AG04449 (cell line): ENCODE results near the gene MICU2.

Experiments
- CTCF ChIA-PET: fragments of 350-600 bp; formaldehyde crosslinking; extraction: SDS; loops from one replicate; lab custom pipeline; 2021; ENCODE audit warnings: antibody characterized with exemption; lab: Yijun Ruan, JAX
- POLR2A ChIA-PET: fragments of 400-600, 350-600 bp; formaldehyde crosslinking; extraction: SDS; loops from one replicate; lab custom pipeline; 2020; ENCODE audit warnings: antibody characterized with exemption, inconsistent platforms; lab: Yijun Ruan, JAX
- DNase-seq: peaks from one replicate; pipeline ENCODE4 v3.0.0-alpha.2; 2010; ENCODE audit warnings: low read depth, low spot score
- H3K4me3 ChIP-seq: 2 replicates; pipeline ENCODE4 v1.5.1; 2011; ENCODE audit warnings: low read depth, mild to moderate bottlenecking, control low read depth, low read length
- TF ChIP-seq, protein P1 (sequence below): IDR thresholded peaks from one replicate; pipeline ENCODE4 v1.5.1; 2011; ENCODE audit warnings: mild to moderate bottlenecking, moderate library complexity, low read length, control low read depth, inconsistent platforms; ENCODE audit not compliant: insufficient read depth; ENCODE audit errors: missing control alignments

The MICU2 gene

DNA sequence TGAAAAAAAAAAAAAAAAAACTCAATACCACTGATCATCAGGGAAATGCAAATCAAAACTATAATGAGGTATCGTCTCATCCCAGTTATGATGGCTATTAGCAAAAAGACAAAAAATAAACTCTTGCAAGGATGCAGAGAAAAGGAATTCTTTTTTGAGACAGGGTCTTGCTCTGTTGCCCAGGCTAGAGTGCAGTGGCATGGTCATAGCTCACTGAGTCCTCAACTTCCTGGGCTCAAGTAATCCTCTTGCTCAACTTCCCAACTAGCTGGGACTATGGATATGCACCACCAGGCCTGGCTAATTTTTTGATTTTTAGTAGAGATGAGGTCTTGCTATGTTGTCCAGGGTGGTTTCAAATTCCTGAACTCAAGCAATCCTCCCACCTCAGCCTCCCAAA, 59.5 kb downstream of the MICU2 start:
- CTCF ChIA-PET, result no interaction called here

DNA sequence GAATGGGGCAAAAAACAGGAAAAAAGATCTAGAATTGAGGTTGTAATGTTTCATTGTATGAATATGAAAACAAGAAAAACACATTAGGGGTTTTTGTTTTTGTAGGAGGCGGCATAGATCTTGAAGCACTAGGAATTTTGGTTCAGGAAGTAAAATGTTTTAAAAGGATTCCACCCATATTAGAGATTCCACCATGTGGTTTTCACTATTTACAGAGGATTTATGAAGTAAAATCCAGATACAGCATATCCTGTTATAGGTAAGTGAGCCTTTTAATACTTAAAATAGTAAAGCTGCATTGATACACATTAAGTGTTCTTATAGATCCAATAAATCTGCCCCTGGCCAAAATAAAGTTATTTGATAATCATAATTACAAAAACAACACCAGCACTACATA, 61.4 kb downstream of the MICU2 start:
- CTCF ChIA-PET, result no interaction called here
- TF ChIP-seq, protein P1, sequence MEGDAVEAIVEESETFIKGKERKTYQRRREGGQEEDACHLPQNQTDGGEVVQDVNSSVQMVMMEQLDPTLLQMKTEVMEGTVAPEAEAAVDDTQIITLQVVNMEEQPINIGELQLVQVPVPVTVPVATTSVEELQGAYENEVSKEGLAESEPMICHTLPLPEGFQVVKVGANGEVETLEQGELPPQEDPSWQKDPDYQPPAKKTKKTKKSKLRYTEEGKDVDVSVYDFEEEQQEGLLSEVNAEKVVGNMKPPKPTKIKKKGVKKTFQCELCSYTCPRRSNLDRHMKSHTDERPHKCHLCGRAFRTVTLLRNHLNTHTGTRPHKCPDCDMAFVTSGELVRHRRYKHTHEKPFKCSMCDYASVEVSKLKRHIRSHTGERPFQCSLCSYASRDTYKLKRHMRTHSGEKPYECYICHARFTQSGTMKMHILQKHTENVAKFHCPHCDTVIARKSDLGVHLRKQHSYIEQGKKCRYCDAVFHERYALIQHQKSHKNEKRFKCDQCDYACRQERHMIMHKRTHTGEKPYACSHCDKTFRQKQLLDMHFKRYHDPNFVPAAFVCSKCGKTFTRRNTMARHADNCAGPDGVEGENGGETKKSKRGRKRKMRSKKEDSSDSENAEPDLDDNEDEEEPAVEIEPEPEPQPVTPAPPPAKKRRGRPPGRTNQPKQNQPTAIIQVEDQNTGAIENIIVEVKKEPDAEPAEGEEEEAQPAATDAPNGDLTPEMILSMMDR, result no peak
- H3K4me3 ChIP-seq, result no peak overlapping the region
- DNase-seq, result no peak
- POLR2A ChIA-PET, result no interaction called here

More for the DNA sequence above, 59.5 kb downstream of the MICU2 start:
- DNase-seq, result no peak
- no peak overlapping the region for H3K4me3 ChIP-seq
- POLR2A ChIA-PET, result no interaction called here
- TF ChIP-seq, protein P1, result no peak

DNA sequence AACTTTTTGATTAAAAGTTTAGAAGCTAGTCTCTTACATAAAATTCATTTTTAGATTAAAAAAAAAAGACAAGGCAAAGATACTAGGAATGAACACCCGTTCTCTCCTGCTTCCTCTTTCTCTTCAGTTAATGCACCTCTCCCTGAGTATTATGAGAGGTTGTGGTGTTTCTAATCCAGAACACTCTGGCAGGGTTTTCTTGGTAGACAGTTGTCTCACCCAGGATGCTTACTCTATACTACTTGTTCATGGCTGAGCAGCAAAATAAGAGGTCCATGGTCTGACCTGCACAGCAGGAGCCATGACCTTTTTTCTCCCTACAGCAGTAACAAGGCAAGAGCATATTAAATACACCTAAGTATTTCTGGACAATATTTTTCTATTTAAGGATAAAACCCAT, 62.0 kb downstream of the MICU2 start:
- CTCF ChIA-PET, result no interaction called here
- no peak overlapping the region for H3K4me3 ChIP-seq
- TF ChIP-seq, protein P1, result no peak
- no peak for DNase-seq
- POLR2A ChIA-PET, result no interaction called here

DNA sequence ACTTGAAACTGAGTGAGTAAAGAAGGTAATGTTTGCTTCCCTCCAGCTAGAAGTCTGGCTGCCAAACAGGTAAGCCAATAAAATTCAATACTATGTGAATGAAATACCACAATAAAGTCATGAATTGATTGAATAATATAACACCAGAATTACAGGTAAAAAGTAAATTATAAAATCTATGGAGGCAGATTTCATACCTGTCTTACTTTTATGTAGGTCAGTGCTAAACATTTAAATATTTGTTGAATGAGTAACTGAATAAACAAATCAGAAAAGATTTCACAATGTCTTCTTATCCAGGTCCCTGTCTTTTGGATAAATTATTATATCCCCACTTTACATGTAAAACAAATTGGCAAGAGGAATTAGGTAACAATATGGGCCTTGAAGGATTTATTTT, 62.7 kb downstream of the MICU2 start:
- ChIA-PET POLR2A (no interaction called here), CTCF (interaction anchor here (1.7 kb wide), 1 partner anchor 9 kb away, joined by 7 read pairs; no protein-coding TSS in a partner anchor)
- DNase-seq, result no peak
- TF ChIP-seq, protein P1, result no peak
- H3K4me3 ChIP-seq, result no peak overlapping the region

DNA sequence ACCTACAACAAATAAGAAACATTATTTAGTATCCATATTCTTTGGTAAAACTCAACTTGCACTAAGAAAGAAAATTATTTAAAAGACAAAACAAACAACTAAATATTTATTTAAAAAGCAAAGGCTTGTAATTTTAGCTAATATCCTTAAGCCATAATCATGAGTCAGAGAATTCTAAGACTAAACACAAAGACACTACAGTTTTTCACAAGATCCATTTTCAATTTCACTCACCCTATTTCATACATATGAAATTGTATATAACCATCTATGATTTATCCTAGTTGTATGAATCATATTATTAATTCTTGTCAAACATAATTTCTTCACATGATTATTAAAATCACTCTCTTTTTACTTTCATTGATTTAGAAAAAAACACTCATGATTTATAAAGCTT, 64.3 kb downstream of the MICU2 start:
- POLR2A ChIA-PET, result no interaction called here
- TF ChIP-seq, protein P1, result no peak
- no peak for DNase-seq
- CTCF ChIA-PET, result interaction anchor here (1.7 kb wide), 1 partner anchor 11 kb away, joined by 7 read pairs; no protein-coding TSS in a partner anchor
- H3K4me3 ChIP-seq, result no peak overlapping the region

DNA sequence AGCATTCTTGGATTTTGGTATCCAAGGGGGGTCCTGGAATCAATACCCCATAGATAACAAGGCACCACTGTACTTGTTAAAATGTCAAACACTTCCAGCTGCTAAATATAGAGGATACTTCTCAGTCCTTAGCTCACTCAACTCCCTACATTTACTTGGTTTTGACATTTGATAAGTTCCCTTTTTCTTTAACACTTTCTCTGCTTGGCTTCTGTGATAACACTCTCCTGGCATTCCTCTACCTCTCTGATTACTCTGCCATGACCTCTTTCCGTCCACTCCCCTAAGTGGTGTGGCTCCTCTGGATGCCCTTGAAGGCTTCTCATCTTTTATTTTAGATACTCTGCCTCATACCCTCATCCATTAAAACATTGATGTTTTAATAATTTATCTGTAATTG, 65.2 kb downstream of the MICU2 start:
- no peak for DNase-seq
- POLR2A ChIA-PET, result no interaction called here
- no peak overlapping the region for H3K4me3 ChIP-seq
- TF ChIP-seq, protein P1, result no peak
- CTCF ChIA-PET, result no interaction called here
